ENCODE results near the gene GRAP2.

Gene GRAP2

DNA sequence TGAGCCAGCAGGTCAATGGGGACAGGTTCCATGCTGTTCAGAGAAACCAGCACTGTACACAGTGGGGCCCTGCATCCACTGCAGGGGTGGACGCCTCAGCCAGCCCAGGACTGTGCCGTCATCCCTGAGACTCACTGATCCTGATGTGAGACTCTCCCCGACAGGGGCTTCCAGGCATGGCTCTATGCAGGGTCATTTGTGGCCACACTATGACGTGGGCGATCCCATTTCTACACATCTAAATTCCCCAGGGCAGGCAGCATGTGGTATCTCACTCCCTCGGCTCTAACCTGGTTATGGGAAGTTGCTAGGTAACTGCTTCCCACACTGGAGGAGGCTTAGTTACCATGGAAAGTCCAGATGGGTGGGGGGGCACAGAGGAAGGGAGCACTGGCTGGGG is 79.7 kb downstream of the GRAP2 start:
- Histone ChIP-seq H3K27ac (replicated peaks) (no peak overlapping the region), H3K4me3 (replicated peaks; ENCODE audit: insufficient read depth, low read length) (no peak overlapping the region), H3K27me3 (ENCODE audit: insufficient read depth, poor library complexity, severe bottlenecking) (peaks cover 13% of the 10 kb centered on the region)
- TF ChIP-seq POLR2AphosphoS5 (IDR thresholded peaks at IDR 0.05; ENCODE audit: low read depth) (no peak), REST (IDR thresholded peaks at IDR 0.05; ENCODE audit: insufficient replicate concordance, low read depth) (no peak)
- DNase-seq (ENCODE audit: low read depth in 1 of 2, low spot score in 1 of 2), result no peak

- TF ChIP-seq GABPA (IDR thresholded peaks at IDR 0.05; ENCODE audit: low read depth), result no peak
- TF ChIP-seq REST (IDR thresholded peaks at IDR 0.05; ENCODE audit: insufficient replicate concordance, low read depth), result no peak
- TF ChIP-seq POLR2AphosphoS5 (IDR thresholded peaks at IDR 0.05; ENCODE audit: low read depth), result no peak
- no peak for TF ChIP-seq SPI1 (IDR thresholded peaks at IDR 0.05; ENCODE audit: borderline replicate concordance, low read depth)
- TF ChIP-seq CTCF (IDR thresholded peaks at IDR 0.05; ENCODE audit: insufficient read depth, low read length), result no peak
- peaks cover 14% of the 10 kb centered on the region for H3K27me3 ChIP-seq (ENCODE audit: insufficient read depth, poor library complexity, severe bottlenecking)
- H3K27ac ChIP-seq (replicated peaks), result no peak overlapping the region
- no peak for DNase-seq (ENCODE audit: low read depth in 1 of 2, low spot score in 1 of 2)
- no peak overlapping the region for H3K4me3 ChIP-seq (replicated peaks; ENCODE audit: insufficient read depth, low read length)
Measured at GRCh38 chr22:39983346-39983745, 82.5 kb downstream of the GRAP2 start.

DNA sequence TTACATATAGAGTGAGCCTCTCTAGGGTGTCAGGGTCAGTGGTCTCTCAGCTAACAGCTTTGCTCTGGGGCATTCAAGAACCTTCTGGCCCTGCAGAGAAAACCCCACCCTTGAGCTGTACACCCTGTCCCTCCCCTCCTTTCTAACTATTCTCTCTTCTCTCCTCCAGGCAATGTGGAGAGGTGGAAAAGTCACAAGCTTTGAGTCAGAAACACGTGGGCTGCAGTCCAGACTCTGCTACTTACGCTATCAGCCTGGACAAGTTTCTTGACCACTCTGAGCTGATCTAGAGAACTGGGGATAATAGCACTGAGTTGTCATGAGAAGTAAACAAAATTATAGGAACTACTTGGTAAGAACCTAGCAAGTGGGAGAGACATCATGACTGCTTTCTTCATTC is 83.1 kb downstream of the GRAP2 start:
- Histone ChIP-seq H3K27ac (replicated peaks) (no peak overlapping the region), H3K4me3 (replicated peaks; ENCODE audit: insufficient read depth, low read length) (no peak overlapping the region), H3K27me3 (ENCODE audit: insufficient read depth, poor library complexity, severe bottlenecking) (peaks cover 14% of the 10 kb centered on the region)
- TF ChIP-seq SPI1 (IDR thresholded peaks at IDR 0.05; ENCODE audit: borderline replicate concordance, low read depth) (no peak), REST (IDR thresholded peaks at IDR 0.05; ENCODE audit: insufficient replicate concordance, low read depth) (no peak), POLR2AphosphoS5 (IDR thresholded peaks at IDR 0.05; ENCODE audit: low read depth) (no peak), GABPA (IDR thresholded peaks at IDR 0.05; ENCODE audit: low read depth) (no peak), CTCF (IDR thresholded peaks at IDR 0.05; ENCODE audit: insufficient read depth, low read length) (no peak)
- DNase-seq (ENCODE audit: low read depth in 1 of 2, low spot score in 1 of 2), result no peak

GRCh38 chr22:39984746-39985145 is 83.9 kb downstream of the GRAP2 start:
- H3K4me3 ChIP-seq (replicated peaks; ENCODE audit: insufficient read depth, low read length), result no peak overlapping the region
- H3K27ac ChIP-seq (replicated peaks), result no peak overlapping the region
- no peak for DNase-seq (ENCODE audit: low read depth in 1 of 2, low spot score in 1 of 2)
- no peak for TF ChIP-seq REST (IDR thresholded peaks at IDR 0.05; ENCODE audit: insufficient replicate concordance, low read depth)
- TF ChIP-seq POLR2AphosphoS5 (IDR thresholded peaks at IDR 0.05; ENCODE audit: low read depth), result no peak
- TF ChIP-seq GABPA (IDR thresholded peaks at IDR 0.05; ENCODE audit: low read depth), result no peak
- TF ChIP-seq CTCF (IDR thresholded peaks at IDR 0.05; ENCODE audit: insufficient read depth, low read length), result no peak
- TF ChIP-seq SPI1 (IDR thresholded peaks at IDR 0.05; ENCODE audit: borderline replicate concordance, low read depth), result no peak
- H3K27me3 ChIP-seq (ENCODE audit: insufficient read depth, poor library complexity, severe bottlenecking), result peaks cover 14% of the 10 kb centered on the region
